ENCODE measurements around the gene RHOD.

RHOD gene

GRCh38 chr11:67117672-67118180 lies 61.1 kb downstream of the RHOD start:
- DNase-seq = no peak

DNA sequence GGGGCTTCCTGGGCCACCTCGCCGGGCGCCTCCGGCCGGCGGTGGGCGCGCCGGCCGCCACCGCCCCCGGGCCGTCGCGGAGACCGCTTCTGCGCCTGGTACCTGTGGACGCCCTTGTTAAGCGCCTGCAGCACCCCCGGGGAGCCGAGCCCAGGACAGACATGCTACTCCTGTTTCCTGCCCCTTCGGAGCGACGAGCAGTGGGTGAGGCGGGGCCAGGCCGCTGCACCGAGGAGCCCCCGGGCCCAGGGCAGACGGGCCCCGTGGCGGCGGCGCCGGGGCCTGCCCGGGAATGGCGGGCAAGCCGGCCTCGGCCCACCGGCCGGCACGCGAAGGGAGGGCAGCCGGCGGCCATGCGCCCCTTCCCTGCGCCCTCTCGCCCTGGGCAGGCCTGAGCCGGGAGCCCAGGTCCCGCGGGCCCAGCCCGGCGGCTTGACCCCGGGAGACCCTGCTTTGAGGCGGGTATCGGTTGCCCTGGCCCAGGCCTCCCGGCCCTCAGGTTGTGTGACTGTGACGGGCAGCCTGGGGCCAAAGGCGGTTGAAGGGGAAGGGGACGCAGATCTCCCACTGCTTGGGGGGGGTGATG lies 61.6 kb downstream of the RHOD start:
- DNase-seq = no peak

DNA sequence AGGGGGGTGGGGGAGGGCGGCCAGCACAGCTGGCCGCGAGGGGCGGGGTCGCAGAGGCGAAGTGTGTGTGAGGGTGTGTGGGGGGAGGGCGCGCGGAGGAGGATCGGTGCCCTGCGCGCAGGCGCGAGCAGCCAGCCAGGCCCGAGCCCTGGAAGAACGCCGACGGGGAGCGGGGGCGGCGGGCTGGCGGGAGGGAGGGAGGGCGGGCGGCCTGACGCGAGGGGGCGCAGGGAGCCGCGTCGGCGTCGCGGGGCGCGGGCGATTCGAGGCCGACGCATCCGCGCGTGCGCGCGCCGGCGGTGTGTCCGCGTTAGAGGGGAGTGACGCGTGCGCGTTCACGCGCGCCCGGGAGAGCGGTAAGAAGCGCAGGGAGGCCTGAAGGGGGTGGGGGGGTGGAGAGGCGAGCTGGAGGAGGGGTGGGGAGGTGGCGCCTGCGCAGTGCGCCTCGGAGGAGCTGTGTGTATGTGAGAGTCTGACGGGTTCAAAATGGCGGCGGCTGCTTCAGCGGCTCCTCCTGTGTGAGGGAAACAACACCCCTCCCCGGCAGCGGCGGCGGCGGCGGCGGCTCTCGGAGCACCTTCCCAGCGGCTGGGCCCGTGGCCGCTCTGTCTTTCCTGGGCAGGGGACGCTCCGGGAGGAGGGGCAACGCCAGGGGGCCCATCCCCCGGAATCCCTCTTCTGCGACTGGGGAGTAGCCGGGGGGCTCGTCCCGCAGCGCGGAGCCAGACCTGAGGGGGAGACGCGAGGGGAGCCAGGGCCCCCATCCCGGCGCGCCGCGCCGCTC lies 62.3 kb downstream of the RHOD start, which contains the start of gene KDM2A:
Gene KDM2A (plus strand): TSS at position 463 of the 784 bp plus-strand sequence. CDS start 2,054 bp downstream, outside the sequence.
- DNase-seq = peak; percentile 100

GRCh38 chr11:67119585-67120391 lies 63.1 kb downstream of the RHOD start:
- peak; percentile 49 for DNase-seq

DNA sequence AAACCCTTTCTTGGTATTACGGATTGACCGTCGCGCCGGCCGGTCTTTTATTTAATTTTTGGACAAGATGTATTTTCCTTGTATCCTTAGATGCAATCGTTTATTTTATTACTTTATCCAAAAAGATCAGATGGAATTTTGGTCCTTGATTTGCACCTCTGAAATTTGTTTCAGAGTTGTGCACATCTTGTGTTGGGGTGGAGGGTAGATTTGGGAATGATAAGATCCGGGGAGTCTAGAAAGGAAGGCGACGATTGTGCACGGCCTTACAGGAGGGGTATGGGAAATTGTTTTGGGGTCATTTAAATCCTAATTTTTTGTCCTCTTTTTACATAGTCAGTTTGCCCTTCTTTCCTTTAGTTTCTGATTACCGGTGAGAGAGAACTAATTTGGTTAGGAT lies 63.8 kb downstream of the RHOD start:
- DNase-seq = no peak

- DNase-seq = peak; percentile 95
Measured at GRCh38 chr11:67120881-67121710, 64.4 kb downstream of the RHOD start.
